NCI-H1694 (cell line): Measurements from ENCODE around the gene SYNE3.

Experiments
- DNase-seq: peaks from one replicate; lab custom pipeline; 2025; lab: John Stamatoyannopoulos, UW

The SYNE3 gene

GRCh38 chr14:95516554-95517181 is at the start of gene SYNE3:
TSS of gene SYNE3 (minus strand) at chr14:95516650. CDS start at chr14:95475821, 40,829 bp downstream.
- DNase-seq = no peak

- no peak for DNase-seq
Measured at GRCh38 chr14:95564060-95564459, 47.6 kb upstream of the SYNE3 start.

DNA sequence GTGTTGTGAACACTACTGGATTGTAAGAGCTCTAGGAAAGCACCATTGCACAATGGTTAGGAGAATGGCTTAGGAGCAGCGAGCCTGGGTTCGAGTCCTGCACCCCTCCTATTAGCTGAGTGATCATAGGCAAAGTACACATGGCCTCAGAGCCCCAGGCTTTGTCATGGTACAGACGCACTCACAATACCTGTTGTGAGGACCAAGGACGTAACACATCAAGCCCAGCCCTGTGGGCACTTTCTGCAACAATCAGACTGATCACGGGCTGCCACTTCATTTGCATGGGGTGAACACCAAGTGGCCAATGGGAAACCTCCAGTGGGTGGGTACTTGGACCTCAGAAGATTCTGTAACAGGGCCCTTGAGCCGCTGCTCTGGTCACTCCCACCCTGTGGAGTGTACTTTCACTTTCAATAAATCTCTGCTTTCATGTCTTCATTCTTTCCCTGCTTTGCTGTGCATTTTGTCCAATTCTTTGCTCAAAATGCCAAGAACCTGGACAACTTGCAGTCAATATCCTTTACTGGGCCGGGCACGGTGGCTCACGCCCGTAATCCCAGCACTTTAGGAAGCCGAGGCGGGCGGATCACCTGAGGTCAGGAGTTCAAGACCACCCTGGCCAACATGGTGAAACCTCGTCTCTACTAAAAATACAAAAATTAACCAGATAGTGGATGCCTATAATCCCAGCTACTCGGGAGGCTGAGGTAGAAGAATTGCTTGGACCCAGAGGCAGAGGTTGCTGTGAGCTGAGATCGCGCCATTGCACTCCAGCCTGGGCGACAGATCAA is 46.6 kb upstream of the SYNE3 start:
- DNase-seq = no peak

DNA sequence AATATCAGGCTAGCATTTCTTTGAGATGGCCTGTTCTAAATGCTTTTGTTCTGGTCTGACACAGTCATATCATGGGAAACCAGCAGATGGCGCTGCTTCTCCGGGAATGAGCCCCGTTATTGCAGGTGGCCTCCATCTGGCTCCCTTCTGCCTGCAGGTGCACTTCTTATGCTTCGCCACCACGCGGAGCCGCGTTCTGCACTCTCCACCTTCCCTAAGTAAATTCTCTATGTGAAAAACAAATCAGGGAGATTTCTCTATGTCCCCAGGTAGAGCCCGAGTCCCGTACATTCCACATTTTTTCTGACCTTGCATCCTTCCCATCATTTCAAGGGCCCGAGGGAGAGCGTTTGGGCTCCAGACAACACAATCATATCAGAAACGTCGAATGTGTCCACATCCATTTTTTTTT is 44.6 kb upstream of the SYNE3 start:
- DNase-seq = peak; percentile 99

DNA sequence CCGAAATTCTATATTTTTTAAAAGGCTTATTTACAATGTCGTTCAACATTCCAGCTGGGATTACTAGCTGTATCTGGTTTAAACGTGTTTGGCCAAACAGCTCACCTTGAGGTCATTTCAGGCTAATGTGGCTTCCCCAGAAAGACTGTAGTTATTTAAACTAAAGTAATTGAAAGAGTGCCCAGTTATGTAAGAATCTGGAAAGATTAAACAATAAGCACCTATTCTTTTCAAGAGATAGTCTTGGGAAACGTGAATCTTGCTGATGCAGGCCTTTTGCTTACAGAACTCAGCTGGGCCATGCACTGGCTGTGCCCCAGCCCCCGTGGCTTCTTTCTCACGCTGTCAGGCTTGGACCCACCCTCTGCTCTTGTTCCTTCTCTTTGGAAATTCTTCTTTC is 42.8 kb upstream of the SYNE3 start:
- DNase-seq = no peak

DNA sequence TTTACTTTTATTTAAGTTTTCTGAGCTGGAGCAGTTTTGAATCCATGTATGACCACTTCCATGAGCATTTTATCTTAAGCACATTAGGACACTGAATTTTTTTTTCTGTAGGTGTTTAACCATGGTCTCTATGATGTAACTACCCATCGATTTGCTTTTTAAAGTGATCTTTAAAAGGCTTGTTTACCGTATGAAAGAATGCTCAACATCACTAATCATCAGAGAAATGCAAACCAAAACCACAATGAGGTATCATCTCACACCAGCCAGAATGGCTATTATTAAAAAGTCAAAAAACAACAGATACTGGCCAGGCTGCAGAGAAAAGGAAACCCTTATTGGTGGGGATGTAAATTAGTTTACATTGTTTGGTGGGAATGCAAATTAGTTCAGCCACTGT is 41.4 kb upstream of the SYNE3 start:
- no peak for DNase-seq

DNA sequence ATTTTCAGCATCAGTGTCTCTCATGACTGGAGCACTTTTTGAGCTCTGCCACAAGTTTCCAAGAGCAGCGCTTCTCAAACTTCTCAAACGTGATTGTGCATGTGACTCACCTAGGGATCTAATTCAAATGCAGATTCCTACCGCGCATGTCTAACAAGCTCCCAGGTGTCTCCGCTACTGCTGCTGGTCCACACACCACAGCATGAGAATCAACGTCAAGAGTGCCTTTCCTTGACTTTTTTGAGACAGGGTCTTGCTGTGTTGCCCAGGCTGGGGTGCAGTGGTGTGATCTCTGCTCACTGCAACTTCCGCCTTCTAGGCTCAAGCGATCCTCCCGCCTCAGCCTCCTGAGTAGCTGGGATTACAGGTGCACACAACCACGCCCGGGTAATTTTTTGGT is 40.8 kb upstream of the SYNE3 start:
- no peak for DNase-seq

DNA sequence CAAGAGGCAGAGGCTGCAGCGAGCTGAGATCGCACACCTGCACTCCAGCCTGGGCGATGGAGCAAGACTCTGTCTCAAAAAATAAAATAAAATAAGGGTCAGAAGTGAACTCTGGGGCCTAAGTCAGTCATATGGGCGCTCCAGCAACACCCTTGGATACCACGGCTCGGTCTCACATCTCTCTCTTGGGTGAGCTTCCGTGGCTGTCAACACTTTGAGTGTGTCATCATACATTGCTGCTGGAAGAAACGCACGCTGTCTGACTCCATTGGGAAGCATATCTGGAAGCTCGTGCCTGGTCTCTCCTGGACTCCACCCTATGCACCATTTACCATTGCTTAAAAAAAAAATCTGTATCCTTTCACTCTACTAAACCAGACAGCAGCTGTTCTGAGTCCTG is 38.6 kb upstream of the SYNE3 start:
- no peak for DNase-seq

GRCh38 chr14:95553141-95553540 is 36.7 kb upstream of the SYNE3 start:
- no peak for DNase-seq

DNA sequence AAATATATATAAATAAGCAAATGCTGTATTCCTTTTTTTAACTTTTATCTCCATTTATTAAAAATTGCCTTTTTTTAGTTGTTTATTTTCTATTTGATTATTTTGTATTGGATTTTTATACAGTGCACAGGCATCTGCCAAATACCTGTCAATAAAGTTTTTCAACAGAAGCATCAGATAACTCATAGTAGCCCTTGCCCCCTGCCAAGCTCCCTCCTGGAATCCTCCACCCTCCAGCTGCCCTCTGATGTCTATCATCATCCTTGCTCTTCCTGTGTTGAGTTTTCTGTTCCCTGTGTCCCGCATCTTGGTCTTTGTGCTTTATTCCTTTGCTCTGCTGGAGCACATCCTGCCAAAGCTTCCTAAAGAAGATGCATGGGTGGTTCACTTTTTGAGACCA is 35.0 kb upstream of the SYNE3 start:
- DNase-seq = no peak

GRCh38 chr14:95549656-95550585 is 33.5 kb upstream of the SYNE3 start:
- no peak for DNase-seq

GRCh38 chr14:95548328-95548929 is 32.0 kb upstream of the SYNE3 start:
- DNase-seq = no peak

- no peak for DNase-seq
Measured at GRCh38 chr14:95547626-95548327, 31.3 kb upstream of the SYNE3 start.

GRCh38 chr14:95547272-95547625 is 30.8 kb upstream of the SYNE3 start:
- no peak for DNase-seq

- no peak for DNase-seq
Measured at GRCh38 chr14:95545515-95546168, 29.2 kb upstream of the SYNE3 start.

GRCh38 chr14:95544588-95544987 is 28.1 kb upstream of the SYNE3 start:
- no peak for DNase-seq

GRCh38 chr14:95543021-95543420 is 26.6 kb upstream of the SYNE3 start:
- no peak for DNase-seq

GRCh38 chr14:95541932-95542930 is 25.8 kb upstream of the SYNE3 start:
- DNase-seq = no peak

DNA sequence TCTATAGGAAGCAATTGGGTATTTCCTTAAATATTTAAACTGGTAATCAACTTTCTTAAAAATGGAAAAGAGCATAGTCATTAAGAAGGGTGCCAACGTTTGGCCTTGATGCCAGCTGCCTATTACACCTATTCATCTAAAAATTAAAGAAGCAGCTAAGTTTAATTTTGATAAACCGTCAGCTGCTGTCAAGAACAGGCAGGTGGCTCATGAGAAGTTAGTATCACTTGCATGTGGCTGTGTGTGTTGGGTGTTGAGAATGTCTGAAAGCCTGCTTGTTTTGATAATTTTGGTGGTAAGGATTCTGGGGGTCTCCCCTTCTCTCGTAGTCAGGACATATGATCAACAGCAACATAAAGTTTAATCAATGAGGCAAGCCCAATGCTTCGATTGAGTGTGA is 24.9 kb upstream of the SYNE3 start:
- DNase-seq = no peak
